ENCODE results near the gene FIS1.

DNA sequence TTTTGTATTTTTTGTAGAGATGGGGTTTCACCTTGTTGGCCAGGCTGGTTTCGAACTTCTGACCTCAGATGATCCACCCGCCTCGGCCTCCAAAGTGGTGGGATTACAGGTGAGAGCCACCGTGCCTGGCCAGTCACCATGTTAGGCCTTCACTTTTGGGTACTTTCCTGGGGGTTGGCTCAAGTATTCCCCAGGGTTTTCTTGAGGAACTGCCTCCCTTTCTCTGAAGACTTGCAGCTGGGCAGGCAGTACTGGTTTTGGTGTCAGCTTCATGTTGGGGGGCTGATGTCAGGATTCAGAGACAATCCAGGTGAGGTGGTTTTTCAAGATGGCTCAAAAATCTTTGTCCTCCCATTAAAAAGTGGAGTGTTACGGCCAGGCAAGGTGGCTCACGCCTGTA lies 19.2 kb downstream of the FIS1 start:
- TF ChIP-seq EZH2phosphoT487 (IDR thresholded peaks at IDR 0.05; ENCODE audit: borderline replicate concordance, low read length): no peak
- TF ChIP-seq, protein P1, sequence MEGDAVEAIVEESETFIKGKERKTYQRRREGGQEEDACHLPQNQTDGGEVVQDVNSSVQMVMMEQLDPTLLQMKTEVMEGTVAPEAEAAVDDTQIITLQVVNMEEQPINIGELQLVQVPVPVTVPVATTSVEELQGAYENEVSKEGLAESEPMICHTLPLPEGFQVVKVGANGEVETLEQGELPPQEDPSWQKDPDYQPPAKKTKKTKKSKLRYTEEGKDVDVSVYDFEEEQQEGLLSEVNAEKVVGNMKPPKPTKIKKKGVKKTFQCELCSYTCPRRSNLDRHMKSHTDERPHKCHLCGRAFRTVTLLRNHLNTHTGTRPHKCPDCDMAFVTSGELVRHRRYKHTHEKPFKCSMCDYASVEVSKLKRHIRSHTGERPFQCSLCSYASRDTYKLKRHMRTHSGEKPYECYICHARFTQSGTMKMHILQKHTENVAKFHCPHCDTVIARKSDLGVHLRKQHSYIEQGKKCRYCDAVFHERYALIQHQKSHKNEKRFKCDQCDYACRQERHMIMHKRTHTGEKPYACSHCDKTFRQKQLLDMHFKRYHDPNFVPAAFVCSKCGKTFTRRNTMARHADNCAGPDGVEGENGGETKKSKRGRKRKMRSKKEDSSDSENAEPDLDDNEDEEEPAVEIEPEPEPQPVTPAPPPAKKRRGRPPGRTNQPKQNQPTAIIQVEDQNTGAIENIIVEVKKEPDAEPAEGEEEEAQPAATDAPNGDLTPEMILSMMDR (IDR thresholded peaks at IDR 0.05; ENCODE audit: low read depth, low read length, poor library complexity, severe bottlenecking): no peak
